ENCODE measurements around the gene TMCO4.

Gene TMCO4

GRCh38 chr1:19749685-19750084 is 50.0 kb downstream of the TMCO4 start:
- CTCF ChIA-PET: interaction anchor here (0.9 kb wide), 1 partner anchor 45 kb away, joined by 5 read pairs; no protein-coding TSS in a partner anchor
- H3K27ac ChIP-seq (ENCODE audit: extremely low read depth, low read depth, low read length): no peak overlapping the region
- no peaks in the 10 kb centered on the region for H3K9me3 ChIP-seq (ENCODE audit: control insufficient read depth, insufficient read depth, low read depth, low read length)
- POLR2A ChIA-PET: no interaction called here
- H3K4me1 ChIP-seq (ENCODE audit: control insufficient read depth, insufficient read depth, low read length): no peaks in the 10 kb centered on the region
- H3K36me3 ChIP-seq (ENCODE audit: control insufficient read depth in 2 of 2, insufficient read depth in 1 of 2, low read length in 2 of 2): no peaks in the 10 kb centered on the region
- TF ChIP-seq BCL6B (tag by site-specific recombination; IDR thresholded peaks at IDR 0.05) (no peak), PBX3 (CRISPR knock-in tag; IDR thresholded peaks at IDR 0.05) (no peak), ZNF623 (tag by site-specific recombination; IDR thresholded peaks at IDR 0.05) (no peak), ZNF10 (tag by site-specific recombination; IDR thresholded peaks at IDR 0.05) (no peak)
- no peak overlapping the region for H3K4me3 ChIP-seq (ENCODE audit: low read depth, low read length)

GRCh38 chr1:19747761-19748160 is 52.0 kb downstream of the TMCO4 start:
- ChIA-PET CTCF (interaction anchor here (1.0 to 1.7 kb wide), 4 partner anchors 14 to 32 kb away, joined by 3 to 8 read pairs (median 6); no protein-coding TSS in a partner anchor), POLR2A (no interaction called here)
- TF ChIP-seq ZNF514 (tag by site-specific recombination; IDR thresholded peaks at IDR 0.05) (no peak), MEIS1 (CRISPR knock-in tag; IDR thresholded peaks at IDR 0.05; ENCODE audit: borderline replicate concordance) (no peak), ZNF776 (tag by site-specific recombination; IDR thresholded peaks at IDR 0.05; ENCODE audit: borderline replicate concordance) (no peak), ZBTB48 (tag by site-specific recombination; IDR thresholded peaks at IDR 0.05) (no peak), GFI1B (tag by site-specific recombination; IDR thresholded peaks at IDR 0.05) (no peak), ZNF664 (tag by site-specific recombination; IDR thresholded peaks at IDR 0.05) (no peak), ZNF785 (tag by site-specific recombination; IDR thresholded peaks at IDR 0.05) (no peak)
- H3K36me3 ChIP-seq (ENCODE audit: control insufficient read depth in 2 of 2, insufficient read depth in 1 of 2, low read length in 2 of 2): no peaks in the 10 kb centered on the region
- H3K9me3 ChIP-seq (ENCODE audit: control insufficient read depth, insufficient read depth, low read depth, low read length): no peaks in the 10 kb centered on the region
- H3K4me1 ChIP-seq (ENCODE audit: control insufficient read depth, insufficient read depth, low read length): no peaks in the 10 kb centered on the region
- no peak overlapping the region for H3K4me3 ChIP-seq (ENCODE audit: low read depth, low read length)
- H3K27ac ChIP-seq (ENCODE audit: extremely low read depth, low read depth, low read length): no peak overlapping the region

- Histone ChIP-seq H3K4me3 (ENCODE audit: low read depth, low read length) (no peak overlapping the region), H3K4me1 (ENCODE audit: control insufficient read depth, insufficient read depth, low read length) (no peaks in the 10 kb centered on the region), H3K27ac (ENCODE audit: extremely low read depth, low read depth, low read length) (no peak overlapping the region), H3K9me3 (ENCODE audit: control insufficient read depth, insufficient read depth, low read depth, low read length) (no peaks in the 10 kb centered on the region), H3K36me3 (ENCODE audit: control insufficient read depth in 2 of 2, insufficient read depth in 1 of 2, low read length in 2 of 2) (no peaks in the 10 kb centered on the region)
- CTCF ChIA-PET: no interaction called here
- POLR2A ChIA-PET: no interaction called here
- no peak for TF ChIP-seq ZNF776 (tag by site-specific recombination; IDR thresholded peaks at IDR 0.05; ENCODE audit: borderline replicate concordance)
- no peak for TF ChIP-seq OVOL3 (tag by site-specific recombination; IDR thresholded peaks at IDR 0.05)
- no peak for TF ChIP-seq ZNF311 (tag by site-specific recombination; IDR thresholded peaks at IDR 0.05; ENCODE audit: borderline replicate concordance)
- TF ChIP-seq ZNF121 (tag by site-specific recombination; IDR thresholded peaks at IDR 0.05): no peak
- TF ChIP-seq ZNF140 (tag by site-specific recombination; IDR thresholded peaks at IDR 0.05): no peak
- no peak for TF ChIP-seq ZNF514 (tag by site-specific recombination; IDR thresholded peaks at IDR 0.05)
- TF ChIP-seq EGR2 (tag by site-specific recombination; IDR thresholded peaks at IDR 0.05; ENCODE audit: low read depth): peak; percentile 96
- TF ChIP-seq ZNF664 (tag by site-specific recombination; IDR thresholded peaks at IDR 0.05): no peak
- TF ChIP-seq ZFHX2 (tag by site-specific recombination; conservative IDR thresholded peaks at IDR 0.05): peak; percentile 74
- TF ChIP-seq ZNF670 (tag by site-specific recombination; IDR thresholded peaks at IDR 0.05; ENCODE audit: low read depth): no peak
These were observed 54.8 kb downstream of the TMCO4 start for GRCh38 chr1:19744886-19745285.

- POLR2A ChIA-PET: no interaction called here
- H3K4me3 ChIP-seq (ENCODE audit: low read depth, low read length): no peak overlapping the region
- H3K36me3 ChIP-seq (ENCODE audit: control insufficient read depth in 2 of 2, insufficient read depth in 1 of 2, low read length in 2 of 2): no peaks in the 10 kb centered on the region
- CTCF ChIA-PET: no interaction called here
- H3K9me3 ChIP-seq (ENCODE audit: control insufficient read depth, insufficient read depth, low read depth, low read length): no peaks in the 10 kb centered on the region
- H3K27ac ChIP-seq (ENCODE audit: extremely low read depth, low read depth, low read length): no peak overlapping the region
- TF ChIP-seq ZNF571 (tag by site-specific recombination; IDR thresholded peaks at IDR 0.05): no peak
- peak; percentile 91 for TF ChIP-seq ZNF623 (tag by site-specific recombination; IDR thresholded peaks at IDR 0.05)
- no peak for TF ChIP-seq RBAK (tag by site-specific recombination; IDR thresholded peaks at IDR 0.05)
- TF ChIP-seq HOXA7 (CRISPR knock-in tag; IDR thresholded peaks at IDR 0.05; ENCODE audit: borderline replicate concordance): no peak
- TF ChIP-seq ZNF501 (tag by site-specific recombination; IDR thresholded peaks at IDR 0.05): no peak
- no peak for TF ChIP-seq ZNF341 (tag by site-specific recombination; IDR thresholded peaks at IDR 0.05; ENCODE audit: low read depth)
- H3K4me1 ChIP-seq (ENCODE audit: control insufficient read depth, insufficient read depth, low read length): no peaks in the 10 kb centered on the region
These were observed 55.4 kb downstream of the TMCO4 start for GRCh38 chr1:19744335-19744743.
